Activated CD4-positive, alpha-beta T cell treated with anti-CD3 and anti-CD28 coated beads, Interleukin-2, amount 50 U/mL, for 1 hour (primary cell): ENCODE measurements around the gene KCNQ4.
A peak's percentile ranks its signal among the peaks of the same experiment; 100 is the strongest.

Source experiments
- DNase-seq: peaks from one replicate; pipeline ENCODE4 v3.0.0-alpha.2; 2020

The KCNQ4 gene

GRCh38 chr1:40844079-40844478, 60.5 kb downstream of the KCNQ4 start:
- DNase-seq: no peak

- no peak for DNase-seq
Observed at GRCh38 chr1:40844887-40845878, 61.6 kb downstream of the KCNQ4 start.

GRCh38 chr1:40845895-40846294, 62.3 kb downstream of the KCNQ4 start:
- DNase-seq: no peak

- DNase-seq: no peak
Observed at GRCh38 chr1:40847023-40847745, 63.6 kb downstream of the KCNQ4 start.

- no peak for DNase-seq
Observed at GRCh38 chr1:40848530-40849189, 65.1 kb downstream of the KCNQ4 start.

- DNase-seq: peak; percentile 76
Observed at GRCh38 chr1:40849801-40850592, 66.4 kb downstream of the KCNQ4 start.

- DNase-seq: no peak
Observed at GRCh38 chr1:40851643-40852042, 68.1 kb downstream of the KCNQ4 start.

- no peak for DNase-seq
Observed at GRCh38 chr1:40853113-40853884, 69.7 kb downstream of the KCNQ4 start.

GRCh38 chr1:40853885-40854170, 70.2 kb downstream of the KCNQ4 start:
- DNase-seq: no peak

- no peak for DNase-seq
Observed at GRCh38 chr1:40855513-40855912, 71.9 kb downstream of the KCNQ4 start.

- DNase-seq: no peak
Observed at GRCh38 chr1:40856116-40856515, 72.5 kb downstream of the KCNQ4 start.

GRCh38 chr1:40856656-40857302, 73.2 kb downstream of the KCNQ4 start:
- no peak for DNase-seq

- DNase-seq: no peak
Observed at GRCh38 chr1:40857737-40858136, 74.2 kb downstream of the KCNQ4 start.

GRCh38 chr1:40858856-40859416, 75.3 kb downstream of the KCNQ4 start:
- DNase-seq: no peak

GRCh38 chr1:40860706-40861223, 77.2 kb downstream of the KCNQ4 start:
- DNase-seq: no peak

GRCh38 chr1:40861224-40862003, 77.8 kb downstream of the KCNQ4 start:
- peak; percentile 32 for DNase-seq

GRCh38 chr1:40862008-40862863, 78.6 kb downstream of the KCNQ4 start, which contains the start of gene CITED4:
TSS of gene CITED4 (minus strand) at chr1:40862363. CDS start at chr1:40862127, 236 bp downstream.
- peak; percentile 97 for DNase-seq

GRCh38 chr1:40868051-40868723, 84.6 kb downstream of the KCNQ4 start:
- no peak for DNase-seq
